Spinal cord (tissue), 10 donors: ENCODE measurements around the gene LAMB1. TPM values are rescaled to one million over a fixed set of nuclear protein-coding genes. Genes with fewer than 3 reads are reported as not detected.
"Not testable (repeated sequence)": the region's sequence is repeated elsewhere in the genome, so short reads cannot be mapped to it uniquely, and the experiment has no call there.

Source experiments
- DNase-seq, 6 donors: peaks; one replicate each; pipeline versions ENCODE4 v3.0.0 to v3.0.0-alpha.2; 2013 to 2015; ENCODE audit warnings: low spot score in 6 of 6, low read depth in 4 of 6
- H3K27ac ChIP-seq: one replicate; pipeline ENCODE4 v1.5.1; 2013; ENCODE audit warnings: low read depth, low read length, control low read depth
- H3K27me3 ChIP-seq: one replicate; pipeline ENCODE4 v1.6.1; 2013; ENCODE audit warnings: low read length; ENCODE audit not compliant: control insufficient read depth, insufficient read depth
- H3K36me3 ChIP-seq: one replicate; pipeline ENCODE4 v1.6.1; 2013; ENCODE audit warnings: low read length; ENCODE audit not compliant: control insufficient read depth, insufficient read depth
- H3K4me1 ChIP-seq: one replicate; pipeline ENCODE4 v1.6.1; 2013; ENCODE audit warnings: low read length; ENCODE audit not compliant: control insufficient read depth, insufficient read depth
- H3K4me3 ChIP-seq: one replicate; pipeline ENCODE4 v1.5.1; 2013; ENCODE audit warnings: low read depth, low read length, control low read depth
- H3K9me3 ChIP-seq: one replicate; pipeline ENCODE4 v1.6.1; 2013; ENCODE audit warnings: low read length; ENCODE audit not compliant: control insufficient read depth, insufficient read depth
- WGBS: methylation state at CpG from one replicate; pipeline ENCODE4 v1.1.5; 2013; ENCODE audit warnings: missing lambda C conversion rate; ENCODE audit not compliant: insufficient coverage; 5-methylcytosine and 5-hydroxymethylcytosine counted together
- polyA plus RNA-seq, 2 donors: library from polyadenylated mRNA; unstranded; fragments of 120-200 nt; gene quantifications; one replicate each; pipeline ENCODE4 v1.2.1, GENCODE V29; 2013; ENCODE audit not compliant: insufficient read length in 2 of 2
- total RNA-seq, 2 donors: library from RNA; depleted of rRNA in 1 of 2; stranded (reverse); fragments of 120-200 nt in 1 of 2; fragments of >200 nt in 1 of 2; gene quantifications; one replicate each; pipeline versions ENCODE4 v1.2.3 to v1.2.4, GENCODE V29; 2013 to 2014
- donor health status: healthy.

Gene LAMB1
- total and polyA plus RNA-seq, 4 donors, result 84.4 to 312 (median 179) TPM

DNA sequence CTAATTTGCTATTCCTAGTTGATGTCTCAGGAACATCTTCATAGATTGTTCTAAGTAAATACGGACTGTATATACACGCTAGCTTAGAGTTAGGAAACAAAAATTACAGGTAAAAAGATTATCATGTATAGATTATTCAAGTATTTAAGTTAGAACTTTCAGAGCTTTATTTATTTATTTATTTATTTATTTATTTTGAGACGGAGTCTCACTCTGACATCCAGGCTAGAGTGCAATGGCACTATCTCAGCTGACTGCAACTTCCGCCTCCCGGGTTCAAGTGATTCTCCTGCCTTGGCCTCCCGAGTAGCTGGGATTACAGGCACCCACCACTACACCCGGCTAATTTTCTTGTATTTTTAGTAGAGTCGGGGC is 110.6 kb downstream of the LAMB1 start:
- peak overlapping the region; percentile 61 for H3K4me3 ChIP-seq
- DNase-seq, H3K36me3 ChIP-seq, H3K27ac ChIP-seq, H3K4me1 ChIP-seq, H3K27me3 ChIP-seq, H3K9me3 ChIP-seq: not testable (repeated sequence)
- 88% methylated on average over 1 of the region's 8 CpGs for WGBS

DNA sequence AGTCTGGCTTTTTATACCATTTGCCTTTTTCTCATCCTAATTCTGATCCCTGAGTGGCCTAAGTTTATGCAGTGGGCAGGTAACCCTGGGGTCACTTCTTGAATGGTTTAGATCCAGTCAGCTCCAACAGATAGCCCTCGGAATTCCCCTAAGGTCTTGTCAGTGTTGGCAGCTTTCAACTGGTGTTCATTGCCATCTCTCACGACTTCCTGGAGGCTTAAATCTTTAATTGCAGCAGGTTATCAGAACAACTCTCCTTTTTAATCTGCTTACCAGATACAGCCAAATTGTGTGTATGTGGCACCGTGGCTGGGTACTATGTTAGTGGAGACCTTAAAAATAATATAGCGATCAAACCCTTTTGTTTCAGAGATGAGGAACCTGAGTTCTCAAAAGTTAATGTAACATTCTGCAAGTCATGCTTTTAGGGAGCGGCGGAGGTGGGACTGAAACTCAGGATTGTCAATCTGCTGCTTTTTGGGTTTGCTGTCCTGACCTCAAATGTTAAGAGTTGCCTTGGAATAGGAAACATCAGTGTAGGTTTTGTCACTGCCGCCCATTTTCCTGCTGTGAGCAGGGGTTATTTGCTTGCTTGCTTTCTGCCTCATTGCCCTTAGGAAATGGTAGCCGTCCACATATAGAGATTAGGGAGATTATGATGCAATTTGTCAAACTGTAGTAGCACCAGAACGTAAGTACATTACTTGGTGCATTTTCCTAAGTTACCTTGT is 111.2 kb downstream of the LAMB1 start:
- Histone ChIP-seq H3K4me1 (peaks cover 8% of the 10 kb centered on the region), H3K27ac (peak overlapping the region; percentile 86), H3K4me3 (peak overlapping the region; percentile 61), H3K9me3 (no peaks in the 10 kb centered on the region), H3K27me3 (no peaks in the 10 kb centered on the region), H3K36me3 (no peaks in the 10 kb centered on the region)
- no peak for DNase-seq
- WGBS, result 67% methylated on average over 7 of the region's 9 CpGs

GRCh38 chr7:107890962-107891635 is 111.9 kb downstream of the LAMB1 start, which contains the start of gene DLD:
Gene DLD, plus strand, starts transcription at chr7:107891183. Its CDS starts 68 bp downstream, at chr7:107891251.
- DNase-seq, result peak; percentile 85 to 98 (median 90)
- Histone ChIP-seq H3K27me3 (no peaks in the 10 kb centered on the region), H3K4me3 (peak within 1 kb of the TSS; percentile 61), H3K4me1 (peaks cover 8% of the 10 kb centered on the region), H3K9me3 (no peaks in the 10 kb centered on the region), H3K27ac (peak within 1 kb of the TSS; percentile 86), H3K36me3 (no peaks in the 10 kb centered on the region)
- WGBS, result under 1% methylated on average over 55 of the region's 55 CpGs

GRCh38 chr7:107890493-107890961 is 112.4 kb downstream of the LAMB1 start:
- H3K36me3 ChIP-seq, result no peaks in the 10 kb centered on the region
- H3K4me1 ChIP-seq, result peaks cover 8% of the 10 kb centered on the region
- no peaks in the 10 kb centered on the region for H3K27me3 ChIP-seq
- peak overlapping the region; percentile 61 for H3K4me3 ChIP-seq
- no peaks in the 10 kb centered on the region for H3K9me3 ChIP-seq
- no peak for DNase-seq
- no CpG with 5 or more reads among the region's 7 CpGs for WGBS
- peak overlapping the region; percentile 86 for H3K27ac ChIP-seq

GRCh38 chr7:107889992-107890391 is 113.0 kb downstream of the LAMB1 start:
- no CpG with 5 or more reads among the region's 3 CpGs for WGBS
- Histone ChIP-seq H3K4me3 (no peak overlapping the region), H3K36me3 (no peaks in the 10 kb centered on the region)

DNA sequence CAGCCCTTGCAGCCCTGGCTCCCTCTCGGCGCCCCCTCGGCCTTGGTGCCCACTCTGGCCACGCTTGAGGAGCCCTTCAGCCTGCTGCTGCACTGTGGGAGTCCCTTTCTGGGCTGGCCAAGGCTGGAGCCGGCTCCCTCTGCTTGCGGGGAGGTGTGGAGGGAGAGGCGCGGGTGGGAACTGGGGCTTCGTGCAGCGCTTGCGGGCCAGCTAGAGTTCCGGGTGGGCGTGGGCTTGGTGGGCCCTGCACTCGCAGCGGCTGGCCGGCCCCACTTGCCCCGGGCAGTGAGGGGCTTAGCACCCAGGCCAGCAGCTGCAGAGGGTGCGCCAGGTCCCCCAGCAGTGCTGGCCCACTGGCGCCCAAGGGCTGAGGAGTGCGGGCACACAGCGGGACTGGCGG is 115.1 kb downstream of the LAMB1 start:
- not testable (repeated sequence) for H3K9me3 ChIP-seq, H3K27me3 ChIP-seq, H3K4me1 ChIP-seq, DNase-seq, H3K36me3 ChIP-seq, H3K4me3 ChIP-seq, H3K27ac ChIP-seq
- WGBS, result 97% methylated on average over 22 of the region's 22 CpGs

More at GRCh38 chr7:107889992-107890391, 113.0 kb downstream of the LAMB1 start:
- peaks cover 8% of the 10 kb centered on the region for H3K4me1 ChIP-seq
- H3K9me3 ChIP-seq, result no peaks in the 10 kb centered on the region
- no peaks in the 10 kb centered on the region for H3K27me3 ChIP-seq
- H3K27ac ChIP-seq, result peak overlapping the region; percentile 86
- peak in 1 of 6 donors; percentile 7 for DNase-seq

DNA sequence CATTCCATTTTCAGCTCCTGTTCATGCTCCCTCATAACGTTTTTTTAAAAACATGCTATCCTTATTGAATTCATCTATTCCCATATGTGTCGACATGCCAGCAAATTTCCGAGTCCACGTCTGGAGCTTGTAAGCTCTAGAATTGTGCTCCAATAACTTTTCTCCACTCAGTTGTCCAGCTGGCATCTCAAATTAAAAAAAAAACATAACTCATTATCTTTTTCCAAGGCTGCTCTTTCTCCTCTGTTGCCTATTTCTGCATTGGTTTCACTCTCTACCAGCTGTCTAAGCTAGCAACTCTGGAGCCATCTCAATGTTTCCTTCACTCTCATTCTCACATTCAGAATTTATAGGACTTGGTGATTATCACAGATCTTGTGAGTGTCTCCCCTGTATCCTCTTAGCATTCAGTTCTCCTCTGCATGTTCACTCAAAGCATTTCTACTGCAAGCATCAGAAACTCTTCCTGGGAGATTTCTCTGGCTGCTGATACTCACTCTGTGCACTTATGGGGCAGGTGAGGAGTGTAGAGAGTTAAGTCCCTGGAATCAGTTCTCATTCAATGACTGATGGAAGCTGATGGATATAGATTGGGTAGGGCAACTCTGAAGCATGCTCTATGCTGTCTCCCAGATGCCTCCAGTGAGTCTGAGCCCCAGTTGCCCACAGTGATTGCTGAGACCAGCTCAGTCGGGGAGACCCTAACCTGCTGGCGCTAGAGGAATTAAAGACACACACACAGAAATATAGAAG is 118.7 kb downstream of the LAMB1 start:
- H3K4me3 ChIP-seq, result no peak overlapping the region
- H3K27me3 ChIP-seq, result no peaks in the 10 kb centered on the region
- DNase-seq, result peak in 1 of 6 donors; percentile 66
- WGBS, result 82% methylated on average over 4 of the region's 6 CpGs
- H3K36me3 ChIP-seq, result no peaks in the 10 kb centered on the region
- H3K4me1 ChIP-seq, result no peaks in the 10 kb centered on the region
- H3K27ac ChIP-seq, result no peak overlapping the region
- H3K9me3 ChIP-seq, result no peaks in the 10 kb centered on the region

DNA sequence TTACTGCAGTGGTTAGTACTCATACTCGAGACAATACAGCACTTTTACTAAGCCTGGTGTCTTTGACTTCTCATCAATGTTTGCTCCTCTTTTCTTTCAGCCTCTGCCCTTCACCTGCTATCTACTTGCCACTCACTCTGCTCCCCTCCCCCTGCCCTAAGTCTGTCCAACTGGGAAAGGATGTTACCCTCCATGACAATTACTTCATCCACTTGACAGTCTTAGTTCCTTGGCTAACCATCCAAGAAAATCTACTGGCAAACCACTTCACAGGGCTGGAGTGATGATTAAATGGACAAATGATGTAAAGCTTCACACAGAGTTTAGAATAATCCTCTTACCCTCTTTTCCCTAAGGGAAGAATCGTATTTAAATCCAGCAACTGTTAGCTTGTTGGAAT is 120.2 kb downstream of the LAMB1 start:
- Histone ChIP-seq H3K4me3 (no peak overlapping the region), H3K4me1 (no peaks in the 10 kb centered on the region), H3K36me3 (no peaks in the 10 kb centered on the region), H3K27ac (no peak overlapping the region), H3K9me3 (no peaks in the 10 kb centered on the region), H3K27me3 (no peaks in the 10 kb centered on the region)
- no peak for DNase-seq
- WGBS, result no CpG with 5 or more reads among the region's 2 CpGs

- no peaks in the 10 kb centered on the region for H3K9me3 ChIP-seq
- no peaks in the 10 kb centered on the region for H3K4me1 ChIP-seq
- no peaks in the 10 kb centered on the region for H3K36me3 ChIP-seq
- WGBS, result no CpG with 5 or more reads among the region's 3 CpGs
- H3K27ac ChIP-seq, result no peak overlapping the region
- no peaks in the 10 kb centered on the region for H3K27me3 ChIP-seq
- peak in 3 of 6 donors; percentile 36 to 89 (median 67) for DNase-seq
- no peak overlapping the region for H3K4me3 ChIP-seq
These were observed 123.4 kb downstream of the LAMB1 start for GRCh38 chr7:107879400-107880035.
